ENCODE results near the gene HTR7.

Gene HTR7

DNA sequence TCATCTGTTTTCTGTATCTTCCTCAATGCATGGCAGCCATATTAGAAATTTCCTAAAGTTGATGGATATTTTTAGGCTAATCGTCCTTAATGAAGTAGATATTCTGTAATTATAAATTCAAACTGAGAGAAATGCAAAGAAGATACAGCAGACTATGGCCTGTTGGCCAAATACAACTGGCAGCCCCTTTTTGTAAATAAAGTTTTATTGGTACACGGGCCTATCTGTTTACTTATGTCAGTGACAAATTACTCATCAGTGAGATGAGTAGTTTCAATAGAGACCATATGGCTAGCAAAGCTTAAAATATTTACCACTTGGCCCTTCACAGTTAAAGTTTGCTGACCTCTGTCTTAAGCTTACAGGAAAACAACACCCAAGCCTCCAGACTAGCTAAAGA lies 112.3 kb downstream of the HTR7 start:
- DNase-seq (ENCODE audit: low spot score in 2 of 2) (no peak), ATAC-seq (no peak)
- Mint-ChIP-seq H3K4me1 (no peaks in the 10 kb centered on the region), H3K36me3 (no peaks in the 10 kb centered on the region), H3K9me3 (no peaks in the 10 kb centered on the region), H3K27ac (no peak overlapping the region), H3K4me3 (no peak overlapping the region)

DNA sequence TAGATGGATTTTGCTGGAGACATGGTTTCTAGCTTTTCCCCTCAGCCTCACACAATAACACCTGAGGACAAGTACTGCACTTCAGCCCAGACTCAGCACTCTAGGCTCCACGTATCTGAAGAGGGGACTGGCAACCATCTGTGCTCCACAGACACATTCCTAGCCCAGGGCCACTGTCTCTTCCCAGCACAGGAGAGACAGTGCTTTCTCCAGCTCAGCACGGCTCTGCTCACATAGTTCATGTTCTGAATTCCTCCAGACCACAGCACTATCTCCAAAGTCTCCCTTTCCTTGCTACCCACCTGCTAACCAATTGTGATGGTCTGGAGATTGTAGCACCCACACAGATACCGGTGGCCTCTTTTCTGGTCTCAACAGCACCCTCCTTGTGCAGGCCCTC lies 114.5 kb downstream of the HTR7 start:
- Mint-ChIP-seq H3K4me1 (no peaks in the 10 kb centered on the region), H3K36me3 (no peaks in the 10 kb centered on the region), H3K4me3 (no peak overlapping the region), H3K27ac (no peak overlapping the region), H3K9me3 (no peaks in the 10 kb centered on the region)
- ATAC-seq (no peak), DNase-seq (ENCODE audit: low spot score in 2 of 2) (no peak)

DNA sequence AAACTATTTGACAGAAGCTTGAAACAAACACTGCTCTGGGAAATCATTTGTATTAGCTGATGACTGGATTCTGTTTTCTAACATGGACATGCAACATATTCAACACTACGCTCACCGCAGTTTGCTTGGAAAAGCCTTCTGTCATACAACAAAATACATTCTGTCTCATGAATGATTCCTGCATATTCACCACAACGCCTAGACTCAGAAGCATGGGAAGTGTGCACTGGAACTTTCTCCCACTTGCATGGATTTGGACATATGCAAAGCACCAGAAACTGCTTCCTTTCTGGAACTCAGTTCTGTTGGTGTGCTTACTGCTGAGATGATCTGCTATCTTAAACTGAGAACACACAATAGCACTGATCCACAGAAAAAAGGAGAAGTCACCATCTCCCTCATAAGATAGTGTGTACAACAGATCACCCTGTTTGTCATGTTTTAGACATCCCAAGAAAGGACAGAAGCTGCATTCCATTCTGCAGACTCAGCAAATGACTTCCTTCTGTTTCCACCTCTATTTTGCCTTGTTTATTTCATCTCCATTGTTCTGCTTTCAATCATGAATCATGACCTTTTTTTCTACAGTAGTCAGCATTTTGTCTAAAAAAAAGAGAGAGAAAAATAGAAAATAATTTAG lies 115.8 kb downstream of the HTR7 start:
- H3K36me3 Mint-ChIP-seq = no peaks in the 10 kb centered on the region
- no peak overlapping the region for H3K27ac Mint-ChIP-seq
- ATAC-seq (no peak), DNase-seq (ENCODE audit: low spot score in 2 of 2) (no peak)
- H3K9me3 Mint-ChIP-seq = no peaks in the 10 kb centered on the region
- no peak overlapping the region for H3K4me3 Mint-ChIP-seq
- H3K4me1 Mint-ChIP-seq = no peaks in the 10 kb centered on the region

DNA sequence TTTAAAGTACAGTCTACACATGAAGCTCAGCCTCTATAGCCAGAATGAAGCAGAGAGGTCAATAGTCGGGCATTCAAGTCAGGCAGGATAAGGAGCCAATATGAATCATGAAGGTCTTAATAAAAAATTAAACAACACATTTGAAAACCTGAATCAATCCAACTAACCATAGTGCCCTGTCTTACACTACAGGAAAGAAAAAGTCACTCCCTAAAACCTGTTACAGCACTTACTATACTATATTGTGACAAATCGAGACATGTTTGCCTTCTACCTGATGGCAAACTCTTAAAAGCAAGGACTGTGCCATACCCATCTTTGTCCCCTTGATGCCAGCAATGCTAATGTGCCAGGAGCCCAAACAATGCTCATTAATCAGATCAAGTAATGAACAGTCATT lies 117.6 kb downstream of the HTR7 start:
- Mint-ChIP-seq H3K4me1 (no peaks in the 10 kb centered on the region), H3K36me3 (no peaks in the 10 kb centered on the region), H3K27ac (no peak overlapping the region), H3K9me3 (no peaks in the 10 kb centered on the region), H3K4me3 (no peak overlapping the region)
- ATAC-seq = no peak
- no peak for DNase-seq (ENCODE audit: low spot score in 2 of 2)

DNA sequence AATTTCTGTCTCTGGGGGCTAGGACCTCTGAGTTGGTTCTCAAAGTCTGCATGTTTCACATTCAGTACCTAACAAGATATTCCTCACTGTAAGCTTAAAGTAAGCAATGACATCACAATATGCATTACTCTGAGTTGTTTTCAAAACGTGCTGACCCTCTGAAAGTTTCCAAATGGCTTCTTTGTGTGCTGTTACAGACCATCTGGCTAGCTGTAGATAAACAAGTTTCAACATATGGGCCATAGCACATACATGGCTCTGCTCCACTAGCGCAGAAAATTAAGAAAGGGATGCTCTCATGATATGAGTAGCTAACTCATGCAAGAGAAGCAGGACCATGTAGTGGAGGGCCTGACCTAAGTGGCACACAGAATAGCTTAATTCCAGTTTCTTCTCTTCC lies 119.0 kb downstream of the HTR7 start:
- no peaks in the 10 kb centered on the region for H3K4me1 Mint-ChIP-seq
- no peaks in the 10 kb centered on the region for H3K36me3 Mint-ChIP-seq
- H3K27ac Mint-ChIP-seq = no peak overlapping the region
- H3K9me3 Mint-ChIP-seq = no peaks in the 10 kb centered on the region
- H3K4me3 Mint-ChIP-seq = no peak overlapping the region
- DNase-seq (ENCODE audit: low spot score in 2 of 2) (no peak), ATAC-seq (no peak)

DNA sequence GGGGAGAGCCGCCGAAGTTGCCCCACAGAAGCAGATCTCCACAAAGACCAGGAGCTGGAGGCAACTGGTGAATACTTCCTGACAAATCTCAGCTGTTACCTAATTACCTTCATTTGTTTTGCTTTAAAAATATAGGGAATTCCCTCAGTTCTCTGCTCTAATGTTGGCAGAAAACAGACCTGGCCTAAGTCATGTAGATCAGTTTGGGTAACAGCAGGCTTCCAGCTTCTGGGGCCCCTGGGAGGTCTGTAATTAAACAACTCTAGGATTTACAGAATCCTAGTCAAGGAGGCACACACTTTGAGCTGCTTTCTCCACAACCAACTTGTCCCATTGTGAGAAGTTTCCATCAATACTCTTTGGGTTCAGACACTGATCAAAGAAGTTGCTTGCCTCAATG lies 123.4 kb downstream of the HTR7 start:
- Mint-ChIP-seq H3K9me3 (no peaks in the 10 kb centered on the region), H3K36me3 (no peaks in the 10 kb centered on the region), H3K4me1 (no peaks in the 10 kb centered on the region), H3K27ac (no peak overlapping the region), H3K4me3 (no peak overlapping the region)
- no peak for DNase-seq (ENCODE audit: low spot score in 2 of 2)
- no peak for ATAC-seq

DNA sequence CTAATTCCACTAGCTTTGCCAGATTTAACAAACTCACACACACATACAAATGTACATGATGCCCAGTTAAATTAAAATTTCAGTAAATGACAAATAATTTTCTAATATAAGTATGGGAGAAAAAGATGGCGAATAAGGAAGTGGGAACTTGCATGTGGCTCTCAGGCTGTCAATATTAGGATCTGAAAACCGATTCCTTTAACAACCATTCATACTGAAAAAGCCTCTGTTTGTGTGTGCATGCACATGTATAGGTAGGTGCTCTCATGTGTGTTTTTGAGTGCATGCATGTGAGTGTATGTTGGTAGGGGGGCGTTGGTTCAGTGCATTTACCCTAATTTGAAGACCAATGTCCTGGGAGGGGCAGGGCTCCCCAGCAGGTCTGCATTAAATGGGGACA lies 125.3 kb downstream of the HTR7 start:
- H3K36me3 Mint-ChIP-seq = no peaks in the 10 kb centered on the region
- no peaks in the 10 kb centered on the region for H3K4me1 Mint-ChIP-seq
- DNase-seq (ENCODE audit: low spot score in 2 of 2) (no peak), ATAC-seq (no peak)
- no peak overlapping the region for H3K4me3 Mint-ChIP-seq
- H3K9me3 Mint-ChIP-seq = no peaks in the 10 kb centered on the region
- no peak overlapping the region for H3K27ac Mint-ChIP-seq

DNA sequence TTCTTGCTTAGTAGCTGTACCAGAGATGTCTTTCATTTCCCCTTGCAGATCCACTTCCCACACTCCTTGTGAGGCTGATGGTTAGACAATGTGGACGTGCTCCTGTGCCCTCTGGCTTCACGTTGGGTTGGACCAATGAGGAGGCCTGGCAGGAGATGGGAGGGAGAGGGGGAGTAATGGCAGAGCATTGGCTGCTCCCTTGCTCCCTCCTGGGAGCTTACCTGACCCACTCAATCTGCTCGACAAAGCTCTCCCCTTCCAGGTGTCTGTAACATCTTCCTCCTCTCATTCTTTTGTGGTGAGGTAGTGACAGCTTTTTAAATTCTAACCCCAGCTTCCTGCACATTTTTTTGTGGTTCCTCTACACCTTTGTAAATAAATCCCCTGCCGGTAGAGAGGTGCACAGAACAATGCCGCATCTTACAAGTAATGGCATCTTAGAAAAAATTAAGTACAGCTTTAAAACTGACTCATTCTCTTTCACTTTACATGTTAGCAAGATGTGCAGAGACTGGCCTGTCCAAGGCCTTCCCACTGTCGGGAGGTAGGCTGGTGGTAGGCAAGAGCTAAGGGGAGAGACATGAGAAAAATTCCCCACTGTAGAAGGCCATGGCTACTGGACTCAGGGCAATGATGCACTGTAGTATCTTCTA lies 134.3 kb downstream of the HTR7 start:
- H3K36me3 Mint-ChIP-seq = no peaks in the 10 kb centered on the region
- no peaks in the 10 kb centered on the region for H3K9me3 Mint-ChIP-seq
- H3K4me3 Mint-ChIP-seq = no peak overlapping the region
- ATAC-seq (peak; percentile 49), DNase-seq (ENCODE audit: low spot score in 2 of 2) (no peak)
- H3K4me1 Mint-ChIP-seq = peaks cover 11% of the 10 kb centered on the region
- H3K27ac Mint-ChIP-seq = peak overlapping the region; percentile 29

DNA sequence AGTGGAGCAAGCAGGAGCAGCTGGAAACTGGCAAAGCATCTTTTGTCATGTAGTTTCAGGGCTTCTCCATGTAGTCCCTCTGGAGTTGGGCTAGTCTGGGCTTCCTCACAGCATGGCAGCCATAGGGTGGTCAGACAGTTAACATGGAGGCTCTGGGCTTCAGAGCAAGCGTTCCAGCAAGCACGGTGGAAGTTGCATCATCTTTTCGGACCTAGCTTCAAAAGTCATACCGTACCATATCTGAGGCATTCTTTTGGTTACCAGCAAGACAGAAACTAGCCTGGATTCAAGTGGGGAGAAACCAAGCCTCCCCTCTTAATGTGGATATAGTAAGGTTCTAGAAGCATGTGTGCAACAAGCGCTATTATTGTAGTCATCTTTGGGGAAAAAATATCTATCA lies 135.0 kb downstream of the HTR7 start:
- H3K4me1 Mint-ChIP-seq = peaks cover 11% of the 10 kb centered on the region
- no peak overlapping the region for H3K4me3 Mint-ChIP-seq
- no peak overlapping the region for H3K27ac Mint-ChIP-seq
- no peak for DNase-seq (ENCODE audit: low spot score in 2 of 2)
- no peaks in the 10 kb centered on the region for H3K36me3 Mint-ChIP-seq
- no peak for ATAC-seq
- H3K9me3 Mint-ChIP-seq = no peaks in the 10 kb centered on the region

DNA sequence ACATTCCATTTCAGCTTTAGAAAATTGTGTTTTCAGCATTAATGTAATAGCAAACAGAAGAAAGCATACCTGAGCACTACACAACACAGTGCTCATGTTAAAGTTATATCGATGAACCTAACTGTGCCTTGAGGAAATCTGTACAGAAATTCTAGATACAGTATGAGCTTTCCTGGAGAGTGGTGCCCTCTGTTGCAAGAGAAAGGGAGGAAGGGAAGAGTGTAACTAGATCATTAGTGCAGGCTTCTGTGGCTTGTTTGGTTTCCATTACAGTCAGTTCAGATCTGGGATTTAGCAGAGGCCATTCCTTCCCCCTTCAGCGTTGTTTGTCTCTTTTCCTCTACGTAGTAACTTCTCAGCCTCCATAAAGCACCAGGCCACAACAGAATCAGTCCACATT lies 139.7 kb downstream of the HTR7 start:
- no peak overlapping the region for H3K4me3 Mint-ChIP-seq
- ATAC-seq (no peak), DNase-seq (ENCODE audit: low spot score in 2 of 2) (no peak)

DNA sequence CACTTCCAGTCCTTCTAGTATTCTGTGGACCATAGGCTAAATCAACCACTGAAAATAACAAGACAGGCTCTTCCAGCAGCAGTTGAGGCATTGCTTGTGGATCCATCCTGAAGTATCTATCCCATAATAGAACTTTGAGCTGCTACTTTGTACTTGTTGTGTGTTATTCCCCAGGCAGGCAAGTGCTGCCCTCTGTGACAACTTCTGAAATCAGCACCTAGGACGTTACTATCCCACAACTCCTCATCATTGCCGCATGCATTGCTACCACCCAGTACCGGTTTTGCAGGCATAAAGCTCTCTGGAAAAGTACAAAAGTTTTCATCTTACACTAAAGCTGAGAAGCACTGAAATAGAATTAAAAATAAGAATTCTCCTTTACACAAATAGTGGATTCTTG lies 145.3 kb downstream of the HTR7 start:
- DNase-seq (ENCODE audit: low spot score in 2 of 2) (no peak), ATAC-seq (peak; percentile 19)
- Mint-ChIP-seq H3K4me3 (no peak overlapping the region), H3K4me1 (no peaks in the 10 kb centered on the region), H3K27ac (no peak overlapping the region), H3K9me3 (no peaks in the 10 kb centered on the region), H3K36me3 (no peaks in the 10 kb centered on the region)

More for the DNA sequence above, 139.7 kb downstream of the HTR7 start:
- Mint-ChIP-seq H3K27ac (no peak overlapping the region), H3K4me1 (peaks cover under 1% of the 10 kb centered on the region), H3K36me3 (no peaks in the 10 kb centered on the region), H3K9me3 (no peaks in the 10 kb centered on the region)

DNA sequence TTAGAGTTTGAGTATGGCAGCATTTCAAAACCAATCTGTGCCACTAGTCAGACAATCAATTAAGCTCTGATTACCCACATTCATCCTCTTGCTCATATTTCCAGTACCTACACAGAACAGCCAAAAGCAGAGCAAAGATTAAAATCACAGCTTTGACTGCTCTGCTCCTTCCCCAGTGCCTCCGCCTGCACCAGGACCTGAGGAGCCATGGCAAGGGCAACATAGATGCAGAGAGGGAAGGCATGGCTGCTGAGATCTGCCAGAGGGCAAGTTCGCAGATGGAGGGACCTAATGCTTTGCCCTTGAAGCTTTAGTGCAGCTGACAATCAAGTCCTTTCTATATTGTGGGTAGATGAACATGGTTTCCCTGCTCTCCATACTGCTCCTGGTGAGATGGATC lies 148.1 kb downstream of the HTR7 start:
- H3K9me3 Mint-ChIP-seq = no peaks in the 10 kb centered on the region

DNA sequence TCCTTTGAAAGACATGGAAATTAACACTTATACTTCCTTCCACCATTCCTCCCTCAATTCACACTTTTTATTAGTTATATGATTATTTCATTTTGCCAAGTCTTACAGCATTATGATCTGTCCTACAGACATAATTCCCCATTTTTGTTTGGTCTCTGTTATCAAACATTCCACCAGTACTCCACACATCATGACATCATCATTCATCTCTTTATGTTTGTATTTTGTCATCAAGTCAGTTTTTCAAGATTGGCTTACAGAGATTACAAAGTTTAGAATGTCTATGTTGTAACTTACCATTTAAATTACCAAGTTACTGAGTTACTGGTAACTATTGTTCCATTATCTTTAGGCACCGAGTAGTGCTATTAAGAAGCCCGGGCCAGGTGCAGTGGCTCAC lies 150.2 kb downstream of the HTR7 start:
- ATAC-seq (no peak), DNase-seq (ENCODE audit: low spot score in 2 of 2) (no peak)
- Mint-ChIP-seq H3K27ac (no peak overlapping the region), H3K4me3 (no peak overlapping the region), H3K9me3 (no peaks in the 10 kb centered on the region), H3K36me3 (no peaks in the 10 kb centered on the region), H3K4me1 (no peaks in the 10 kb centered on the region)

More for the DNA sequence above, 148.1 kb downstream of the HTR7 start:
- H3K36me3 Mint-ChIP-seq = no peaks in the 10 kb centered on the region
- no peaks in the 10 kb centered on the region for H3K4me1 Mint-ChIP-seq
- no peak overlapping the region for H3K27ac Mint-ChIP-seq
- ATAC-seq = no peak
- no peak overlapping the region for H3K4me3 Mint-ChIP-seq
- no peak for DNase-seq (ENCODE audit: low spot score in 2 of 2)

DNA sequence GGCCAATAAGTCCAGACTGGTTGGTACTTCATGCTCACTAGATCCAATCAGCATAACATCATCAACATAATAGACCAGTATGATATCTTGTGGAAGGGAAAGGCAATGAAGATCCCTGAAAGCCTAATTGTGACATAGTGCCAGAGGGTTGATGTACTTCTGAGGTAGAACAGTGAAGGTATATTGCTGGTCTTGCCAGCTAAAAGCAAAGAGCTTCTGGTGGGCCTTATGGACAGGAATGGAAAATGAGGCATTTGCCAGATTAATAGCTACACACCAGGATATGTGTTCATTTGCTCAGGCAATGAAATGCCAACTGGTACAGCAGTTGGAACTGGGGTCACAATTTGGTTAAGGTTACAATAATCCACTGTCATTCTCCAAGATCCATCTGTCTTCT lies 156.4 kb downstream of the HTR7 start:
- Mint-ChIP-seq H3K4me3 (no peak overlapping the region), H3K4me1 (no peaks in the 10 kb centered on the region), H3K27ac (no peak overlapping the region), H3K36me3 (no peaks in the 10 kb centered on the region), H3K9me3 (no peaks in the 10 kb centered on the region)
- DNase-seq (ENCODE audit: low spot score in 2 of 2) = no peak
- ATAC-seq = no peak

DNA sequence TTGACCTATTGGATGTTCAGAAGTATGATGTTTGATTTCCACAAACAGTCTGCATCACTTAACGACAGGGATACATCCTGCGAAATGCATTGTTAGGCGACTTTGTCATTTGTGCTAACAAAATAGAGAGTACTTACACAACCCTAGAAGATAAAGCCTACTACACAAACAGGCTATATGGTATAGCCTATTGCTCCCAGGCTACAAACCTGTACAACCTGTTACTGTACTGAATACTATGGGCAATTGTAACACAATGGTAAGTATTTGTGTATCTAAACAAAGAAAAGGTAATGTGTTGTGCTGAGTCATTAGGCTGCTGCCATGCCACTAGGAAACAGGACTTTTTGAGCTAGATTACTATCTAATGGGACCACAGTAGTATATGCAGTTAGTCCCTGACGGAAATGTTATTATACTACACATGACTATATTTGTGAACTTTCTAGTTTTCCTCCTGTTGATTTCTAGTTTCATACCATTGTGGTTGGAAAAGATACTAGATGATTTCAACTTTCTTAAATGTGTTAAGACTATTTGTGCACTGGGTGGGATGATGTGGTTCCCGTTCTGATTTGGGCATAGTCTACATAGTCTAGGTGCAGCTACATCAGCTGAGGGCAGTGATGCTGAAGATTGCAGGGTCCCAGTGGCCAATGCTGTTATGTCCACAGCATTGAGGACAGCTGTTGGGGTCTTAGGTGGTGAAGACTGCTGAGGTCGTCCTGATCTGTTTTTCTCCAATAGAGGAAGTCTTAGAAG lies 161.7 kb downstream of the HTR7 start:
- H3K4me1 Mint-ChIP-seq = no peaks in the 10 kb centered on the region
- DNase-seq (ENCODE audit: low spot score in 2 of 2) (no peak), ATAC-seq (peak; percentile 60)
- no peaks in the 10 kb centered on the region for H3K36me3 Mint-ChIP-seq
- no peak overlapping the region for H3K4me3 Mint-ChIP-seq
- no peak overlapping the region for H3K27ac Mint-ChIP-seq
- H3K9me3 Mint-ChIP-seq = no peaks in the 10 kb centered on the region
